Measurements from ENCODE around the gene TMEM117. TPM values are rescaled to one million over a fixed set of nuclear protein-coding genes. Genes with fewer than 3 reads are reported as not detected.
"Not testable (repeated sequence)": the region's sequence is repeated elsewhere in the genome, so short reads cannot be mapped to it uniquely, and the experiment has no call there.

The TMEM117 gene
- total RNA-seq, 1 donor from 2014 or later: 11.6 TPM

DNA sequence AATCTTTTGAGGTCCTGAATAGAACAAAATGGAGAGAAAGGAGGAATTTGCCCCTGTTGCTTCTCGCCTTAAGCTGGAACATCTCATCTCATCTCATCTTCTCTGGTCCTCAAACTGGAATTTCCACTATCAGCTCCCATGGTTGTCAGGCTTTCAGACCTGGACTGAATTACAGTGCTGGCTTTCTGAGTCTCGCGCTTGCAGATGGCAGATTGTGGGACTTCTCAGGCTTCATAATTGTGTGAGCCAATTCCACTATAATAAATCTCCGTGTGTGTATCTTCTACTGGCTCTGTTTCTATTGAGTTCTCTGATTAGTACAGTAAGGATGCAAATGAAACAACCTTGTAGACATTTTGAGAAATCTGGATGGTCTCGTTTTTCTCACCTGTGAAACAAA, 199.0 kb downstream of the TMEM117 start:
- H3K27me3 Mint-ChIP-seq: no peaks in the 10 kb centered on the region
- no peak overlapping the region for H3K4me3 Mint-ChIP-seq (ENCODE audit: low read depth)
- no peaks in the 10 kb centered on the region for H3K4me1 Mint-ChIP-seq (ENCODE audit: low read depth)
- peaks cover under 1% of the 10 kb centered on the region for H3K9me3 Mint-ChIP-seq (ENCODE audit: low read depth)
- no peak for DNase-seq (ENCODE audit: low spot score, unreplicated experiment)
- H3K36me3 Mint-ChIP-seq (ENCODE audit: insufficient read depth): peaks cover 2% of the 10 kb centered on the region
- peak overlapping the region; percentile 16 for H3K27ac Mint-ChIP-seq
- TF ChIP-seq, protein P1, sequence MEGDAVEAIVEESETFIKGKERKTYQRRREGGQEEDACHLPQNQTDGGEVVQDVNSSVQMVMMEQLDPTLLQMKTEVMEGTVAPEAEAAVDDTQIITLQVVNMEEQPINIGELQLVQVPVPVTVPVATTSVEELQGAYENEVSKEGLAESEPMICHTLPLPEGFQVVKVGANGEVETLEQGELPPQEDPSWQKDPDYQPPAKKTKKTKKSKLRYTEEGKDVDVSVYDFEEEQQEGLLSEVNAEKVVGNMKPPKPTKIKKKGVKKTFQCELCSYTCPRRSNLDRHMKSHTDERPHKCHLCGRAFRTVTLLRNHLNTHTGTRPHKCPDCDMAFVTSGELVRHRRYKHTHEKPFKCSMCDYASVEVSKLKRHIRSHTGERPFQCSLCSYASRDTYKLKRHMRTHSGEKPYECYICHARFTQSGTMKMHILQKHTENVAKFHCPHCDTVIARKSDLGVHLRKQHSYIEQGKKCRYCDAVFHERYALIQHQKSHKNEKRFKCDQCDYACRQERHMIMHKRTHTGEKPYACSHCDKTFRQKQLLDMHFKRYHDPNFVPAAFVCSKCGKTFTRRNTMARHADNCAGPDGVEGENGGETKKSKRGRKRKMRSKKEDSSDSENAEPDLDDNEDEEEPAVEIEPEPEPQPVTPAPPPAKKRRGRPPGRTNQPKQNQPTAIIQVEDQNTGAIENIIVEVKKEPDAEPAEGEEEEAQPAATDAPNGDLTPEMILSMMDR (IDR thresholded peaks at IDR 0.05; ENCODE audit: unreplicated experiment): no peak

DNA sequence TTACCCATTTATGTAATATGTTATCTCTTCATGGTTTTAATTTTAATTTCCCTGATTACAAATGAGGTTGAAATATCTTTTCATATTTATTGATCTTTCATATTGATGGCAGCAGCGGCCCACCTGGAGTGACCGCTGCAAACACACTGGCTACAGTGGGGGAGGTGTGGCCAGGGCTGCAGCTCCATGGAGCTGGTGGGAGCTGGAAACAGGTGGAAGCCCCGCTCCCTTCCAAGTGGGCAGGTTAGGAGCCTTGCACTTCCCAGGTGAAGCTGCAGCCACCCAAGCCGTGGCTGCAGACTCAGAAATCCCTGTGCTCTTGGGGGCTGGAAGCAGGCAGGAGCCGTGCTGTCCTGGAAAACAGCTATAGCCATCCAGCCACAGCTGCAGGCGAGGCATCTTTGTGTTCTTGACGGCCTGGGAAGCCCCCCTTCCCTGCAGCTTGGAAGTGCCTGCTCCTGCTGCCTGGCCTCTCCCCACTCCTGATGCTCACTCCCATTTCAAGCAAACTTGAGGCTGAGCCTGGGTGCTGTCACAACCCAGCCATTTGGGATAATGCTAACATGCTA, 201.1 kb downstream of the TMEM117 start:
- TF ChIP-seq, protein P1 (IDR thresholded peaks at IDR 0.05; ENCODE audit: unreplicated experiment): no peak
- DNase-seq (ENCODE audit: low spot score, unreplicated experiment): no peak
- H3K36me3 Mint-ChIP-seq (ENCODE audit: insufficient read depth): no peaks in the 10 kb centered on the region
- H3K4me1 Mint-ChIP-seq (ENCODE audit: low read depth): no peaks in the 10 kb centered on the region
- no peaks in the 10 kb centered on the region for H3K27me3 Mint-ChIP-seq
- H3K9me3 Mint-ChIP-seq (ENCODE audit: low read depth): no peaks in the 10 kb centered on the region
- H3K27ac Mint-ChIP-seq: no peak overlapping the region
- no peak overlapping the region for H3K4me3 Mint-ChIP-seq (ENCODE audit: low read depth)

DNA sequence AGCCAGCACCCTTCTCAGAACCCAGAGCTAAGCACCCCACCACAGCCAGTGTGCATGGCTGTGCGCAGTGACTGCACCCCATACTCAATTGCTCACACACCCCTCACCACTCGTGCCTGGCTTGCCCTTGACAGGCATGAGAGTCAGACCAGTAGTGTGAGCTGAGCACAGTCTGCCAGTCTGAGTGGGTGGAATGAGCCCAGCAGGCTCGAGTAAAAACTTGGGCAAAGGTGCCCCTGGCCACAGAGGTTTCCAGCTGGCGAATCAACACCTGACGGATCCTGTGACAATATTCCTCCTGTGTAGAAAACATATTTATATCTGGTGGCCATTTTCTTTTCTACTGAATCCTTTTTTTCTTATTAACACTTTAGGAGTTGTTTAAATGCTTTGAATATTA, 202.5 kb downstream of the TMEM117 start:
- Mint-ChIP-seq H3K9me3 (ENCODE audit: low read depth) (no peaks in the 10 kb centered on the region), H3K27ac (no peak overlapping the region), H3K27me3 (no peaks in the 10 kb centered on the region), H3K4me1 (ENCODE audit: low read depth) (no peaks in the 10 kb centered on the region), H3K4me3 (ENCODE audit: low read depth) (no peak overlapping the region), H3K36me3 (ENCODE audit: insufficient read depth) (no peaks in the 10 kb centered on the region)
- DNase-seq (ENCODE audit: low spot score, unreplicated experiment): no peak
- TF ChIP-seq, protein P1 (IDR thresholded peaks at IDR 0.05; ENCODE audit: unreplicated experiment): no peak

DNA sequence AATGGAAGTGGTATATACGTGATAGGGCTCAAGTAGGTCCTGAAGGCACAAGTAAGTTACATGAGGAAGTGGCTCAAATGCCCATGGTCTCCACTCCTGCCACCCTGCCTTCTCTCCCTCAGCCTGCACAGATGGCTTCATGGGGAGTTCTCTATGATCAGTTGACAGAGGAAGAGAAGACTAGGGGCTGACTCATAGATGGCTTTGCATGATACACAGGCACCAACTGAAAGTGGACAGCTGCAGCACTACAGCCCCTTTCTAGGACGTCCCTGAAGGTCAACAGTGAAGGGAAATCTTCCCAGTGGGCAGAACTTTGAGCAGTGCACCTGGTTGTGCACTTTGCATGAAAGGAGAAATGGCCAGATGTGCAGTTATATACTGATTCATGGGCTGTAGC, 208.6 kb downstream of the TMEM117 start:
- H3K27me3 Mint-ChIP-seq; H3K9me3 Mint-ChIP-seq (ENCODE audit: low read depth); H3K36me3 Mint-ChIP-seq (ENCODE audit: insufficient read depth); H3K4me1 Mint-ChIP-seq (ENCODE audit: low read depth); DNase-seq (ENCODE audit: low spot score, unreplicated experiment); H3K27ac Mint-ChIP-seq; H3K4me3 Mint-ChIP-seq (ENCODE audit: low read depth): not testable (repeated sequence)

DNA sequence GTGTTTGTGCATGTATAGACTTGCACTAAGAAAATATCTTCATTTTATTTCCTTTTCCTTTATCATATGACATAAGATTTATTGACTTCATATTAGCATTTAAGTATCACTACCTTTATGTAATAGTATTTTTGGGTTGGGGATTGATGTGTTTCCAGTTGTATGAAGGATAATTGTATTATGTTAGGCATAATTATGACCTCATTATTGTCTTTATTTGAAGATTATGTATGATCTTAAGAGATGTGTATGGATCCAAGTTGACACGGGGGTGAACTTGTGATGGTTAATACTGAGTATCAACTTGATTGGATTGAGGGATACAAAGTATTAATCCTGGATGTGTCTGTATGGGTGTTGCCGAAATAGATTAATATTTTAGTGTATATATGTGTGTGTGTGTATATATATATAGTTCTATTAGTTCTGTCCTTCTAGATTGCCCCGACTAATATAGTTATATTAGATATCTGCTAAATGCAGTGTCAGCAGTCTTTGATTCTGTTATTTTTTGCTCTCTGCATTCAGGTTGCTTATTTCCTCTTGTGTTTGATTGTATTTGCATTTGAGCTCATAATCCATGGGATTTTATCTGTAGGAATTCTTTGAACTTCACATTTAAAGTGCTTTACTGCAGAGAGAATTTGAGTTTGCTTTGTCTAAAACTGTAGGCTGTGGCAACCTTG, 211.0 kb downstream of the TMEM117 start:
- DNase-seq (ENCODE audit: low spot score, unreplicated experiment): no peak
- Mint-ChIP-seq H3K4me1 (ENCODE audit: low read depth) (no peaks in the 10 kb centered on the region), H3K27me3 (no peaks in the 10 kb centered on the region), H3K4me3 (ENCODE audit: low read depth) (no peak overlapping the region), H3K9me3 (ENCODE audit: low read depth) (no peaks in the 10 kb centered on the region), H3K36me3 (ENCODE audit: insufficient read depth) (no peaks in the 10 kb centered on the region), H3K27ac (no peak overlapping the region)
- TF ChIP-seq, protein P1 (IDR thresholded peaks at IDR 0.05; ENCODE audit: unreplicated experiment): no peak

DNA sequence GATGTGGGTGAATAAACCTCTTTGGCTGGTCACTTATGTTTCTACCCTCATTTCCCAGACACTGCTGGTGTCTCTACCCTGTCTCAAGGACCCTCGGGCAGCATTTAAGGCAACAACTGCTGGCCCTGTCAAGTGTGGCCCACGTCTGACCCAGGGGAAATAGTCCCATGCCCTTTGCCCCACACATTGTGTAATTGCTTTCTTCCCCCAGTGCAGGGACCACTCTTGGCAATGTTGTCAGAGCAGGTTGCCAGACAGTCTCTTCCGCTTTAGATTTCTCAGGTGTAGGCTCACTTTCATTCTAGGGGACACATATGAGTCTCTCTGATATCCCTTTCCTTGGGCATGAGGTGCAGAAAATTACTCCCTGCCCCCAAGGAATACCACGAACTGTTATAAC, 216.7 kb downstream of the TMEM117 start:
- Mint-ChIP-seq H3K4me1 (ENCODE audit: low read depth) (no peaks in the 10 kb centered on the region), H3K4me3 (ENCODE audit: low read depth) (no peak overlapping the region), H3K9me3 (ENCODE audit: low read depth) (no peaks in the 10 kb centered on the region), H3K27ac (no peak overlapping the region), H3K36me3 (ENCODE audit: insufficient read depth) (no peaks in the 10 kb centered on the region), H3K27me3 (no peaks in the 10 kb centered on the region)
- no peak for DNase-seq (ENCODE audit: low spot score, unreplicated experiment)
- TF ChIP-seq, protein P1 (IDR thresholded peaks at IDR 0.05; ENCODE audit: unreplicated experiment): no peak

Data from progenitor cell of endocrine pancreas (in vitro differentiated cells).